Astrocyte of the spinal cord (primary cell): ENCODE results near the gene CNPY2.
A peak's percentile ranks its signal among the peaks of the same experiment; 100 is the strongest.
"Not testable (repeated sequence)": the region's sequence is repeated elsewhere in the genome, so short reads cannot be mapped to it uniquely, and the experiment has no call there.

Experiments
- DNase-seq: peaks from one replicate; pipeline ENCODE4 v3.0.0; 2011; ENCODE audit warnings: low read depth, low spot score
- H3K4me3 ChIP-seq: 2 replicates; pipeline ENCODE4 v1.5.1; 2011; ENCODE audit warnings: low read depth, mild to moderate bottlenecking, low read length, moderate library complexity
- CTCF ChIP-seq: IDR thresholded peaks from 2 replicates; pipeline ENCODE4 v1.5.1; 2012; ENCODE audit warnings: low read depth, mild to moderate bottlenecking, low read length, inconsistent platforms
- in situ Hi-C: cut with HindIII; loops from 2 replicates; pipeline ENCODE4 v1.10.0; 2017; ENCODE audit warnings: low sequenced_read_pairs

CNPY2 gene

GRCh38 chr12:56298828-56299227 is 17.0 kb downstream of the CNPY2 start:
- in situ Hi-C loops = no loop called here
- DNase-seq = no peak
- no peak for TF ChIP-seq CTCF
- peak overlapping the region; percentile 95 for H3K4me3 ChIP-seq

- no peak overlapping the region for H3K4me3 ChIP-seq
- DNase-seq = no peak
- in situ Hi-C loops = no loop called here
- TF ChIP-seq CTCF = no peak
These were observed 18.4 kb downstream of the CNPY2 start for GRCh38 chr12:56297400-56297799.

GRCh38 chr12:56296295-56296694 is 19.5 kb downstream of the CNPY2 start:
- no peak for TF ChIP-seq CTCF
- DNase-seq = no peak
- in situ Hi-C loops = no loop called here
- H3K4me3 ChIP-seq = no peak overlapping the region

- TF ChIP-seq CTCF = no peak
- in situ Hi-C loops = no loop called here
- H3K4me3 ChIP-seq = no peak overlapping the region
- no peak for DNase-seq
These were observed 22.0 kb downstream of the CNPY2 start for GRCh38 chr12:56293795-56294194.

GRCh38 chr12:56288705-56289387 is 26.9 kb downstream of the CNPY2 start:
- no peak overlapping the region for H3K4me3 ChIP-seq
- no peak for TF ChIP-seq CTCF
- in situ Hi-C loops = no loop called here
- no peak for DNase-seq

GRCh38 chr12:56286044-56286830 is 29.6 kb downstream of the CNPY2 start:
- in situ Hi-C loops = no loop called here
- no peak for DNase-seq
- TF ChIP-seq CTCF = no peak
- no peak overlapping the region for H3K4me3 ChIP-seq

GRCh38 chr12:56284263-56284662 is 31.5 kb downstream of the CNPY2 start:
- in situ Hi-C loops, H3K4me3 ChIP-seq, DNase-seq: not testable (repeated sequence)
